Activated CD4-positive, alpha-beta T cell treated with anti-CD3 and anti-CD28 coated beads, Interleukin-2, amount 50 U/mL, for 48 hours (primary cell): ENCODE data around the gene TLR4.

Experiments used
- DNase-seq, 2 experiments: peaks; one replicate each; pipeline ENCODE4 v3.0.0-alpha.2; 2020

TLR4 gene

GRCh38 chr9:117746263-117746662 lies 42.1 kb downstream of the TLR4 start:
- no peak for DNase-seq

- no peak for DNase-seq
Measured at GRCh38 chr9:117747386-117747970, 43.3 kb downstream of the TLR4 start.

GRCh38 chr9:117750401-117750800 lies 46.2 kb downstream of the TLR4 start:
- no peak for DNase-seq

- no peak for DNase-seq
Measured at GRCh38 chr9:117752894-117753293, 48.7 kb downstream of the TLR4 start.

GRCh38 chr9:117757561-117758190 lies 53.5 kb downstream of the TLR4 start:
- DNase-seq, result no peak

GRCh38 chr9:117763314-117763713 lies 59.1 kb downstream of the TLR4 start:
- DNase-seq, result peak; percentile 1 to 8

GRCh38 chr9:117768750-117769395 lies 64.7 kb downstream of the TLR4 start:
- no peak for DNase-seq

GRCh38 chr9:117771136-117771535 lies 66.9 kb downstream of the TLR4 start:
- DNase-seq, result no peak

GRCh38 chr9:117772960-117773359 lies 68.8 kb downstream of the TLR4 start:
- no peak for DNase-seq
